WTC11 (cell line): Measurements from ENCODE around the gene SNX9. TPM values are rescaled to one million over a fixed set of nuclear protein-coding genes. Genes with fewer than 3 reads are reported as not detected.
A peak's percentile ranks its signal among the peaks of the same experiment; 100 is the strongest.

Experiments used
- ATAC-seq: fragments of 200-7000 bp; cut with Tn5 transposase; 2 replicates; pipeline ENCODE4 v1.10.0; 2021; ENCODE audit warnings: mild to moderate bottlenecking, moderate library complexity
- CTCF ChIA-PET: fragments of 300-600 bp; sonication (Branson Sonifier 250); formaldehyde crosslinking; loops from one replicate; lab custom pipeline; 2021; ENCODE audit warnings: antibody characterized with exemption; lab: Charles Lee
- POLR2A ChIA-PET: fragments of 350-600 bp; sonication (Branson Sonifier 250); formaldehyde crosslinking; loops from one replicate; lab custom pipeline; 2021; ENCODE audit warnings: antibody characterized with exemption; lab: Charles Lee
- DNase-seq: peaks from one replicate; pipeline ENCODE4 v3.0.0; 2021; ENCODE audit warnings: low spot score
- H3K27ac Mint-ChIP-seq: 2 replicates; pipeline ENCODE4 v1.8.0; 2021; ENCODE audit warnings: mixed read lengths
- H3K27me3 Mint-ChIP-seq: 2 replicates; pipeline ENCODE4 v1.8.0; 2021; ENCODE audit warnings: low read depth, mild to moderate bottlenecking, moderate library complexity, mixed read lengths
- H3K36me3 Mint-ChIP-seq: 2 replicates; pipeline ENCODE4 v1.8.0; 2021; ENCODE audit warnings: mixed read lengths
- H3K4me1 Mint-ChIP-seq: 2 replicates; pipeline ENCODE4 v1.8.0; 2022; ENCODE audit warnings: mixed read lengths
- H3K4me3 Mint-ChIP-seq: 2 replicates; pipeline ENCODE4 v1.8.0; 2021; ENCODE audit warnings: mild to moderate bottlenecking, moderate library complexity, mixed read lengths
- H3K9me3 Mint-ChIP-seq: 2 replicates; pipeline ENCODE4 v1.8.0; 2021; ENCODE audit warnings: mixed read lengths
- AFF4 ChIP-seq: sonication (generic); formaldehyde crosslinking; IDR thresholded peaks from 2 replicates; pipeline ENCODE4 v1.8.1; 2023; ENCODE audit warnings: mild to moderate bottlenecking, missing genetic modification reagents, borderline replicate concordance
- ATF2 ChIP-seq: sonication (generic); formaldehyde crosslinking; IDR thresholded peaks from 2 replicates; pipeline ENCODE4 v1.8.1; 2022; ENCODE audit warnings: low read depth, missing genetic modification reagents, borderline replicate concordance
- E2F1 ChIP-seq: sonication (generic); formaldehyde crosslinking; IDR thresholded peaks from 2 replicates; pipeline ENCODE4 v1.8.0; 2022; ENCODE audit warnings: mild to moderate bottlenecking, missing genetic modification reagents
- ETV6 ChIP-seq: sonication (generic); formaldehyde crosslinking; IDR thresholded peaks from 2 replicates; pipeline ENCODE4 v1.8.1; 2022; ENCODE audit warnings: mild to moderate bottlenecking, missing genetic modification reagents
- JAZF1 ChIP-seq: fragments of 250-450 bp; sonication (Bioruptor Pico); IDR thresholded peaks from 2 replicates; pipeline ENCODE4 v1.9.0; 2021; ENCODE audit warnings: moderate library complexity, mild to moderate bottlenecking, inconsistent platforms
- JUN ChIP-seq: sonication (generic); formaldehyde crosslinking; IDR thresholded peaks from 2 replicates; pipeline ENCODE4 v1.8.0; 2023; ENCODE audit warnings: mild to moderate bottlenecking, missing genetic modification reagents
- KAT7 ChIP-seq: sonication (generic); formaldehyde crosslinking; IDR thresholded peaks from 2 replicates; pipeline ENCODE4 v1.8.1; 2023; ENCODE audit warnings: missing genetic modification reagents, mild to moderate bottlenecking, borderline replicate concordance
- NFYB ChIP-seq: sonication (generic); formaldehyde crosslinking; conservative IDR thresholded peaks from 2 replicates; pipeline ENCODE4 v1.8.0; 2022; ENCODE audit warnings: low read depth, missing genetic modification reagents
- NR3C1 ChIP-seq: sonication (generic); formaldehyde crosslinking; conservative IDR thresholded peaks from 2 replicates; pipeline ENCODE4 v1.8.1; 2023; ENCODE audit warnings: low read depth, mild to moderate bottlenecking, missing genetic modification reagents
- SOX15 ChIP-seq: fragments of 250-450 bp; sonication (Bioruptor Pico); IDR thresholded peaks from 2 replicates; pipeline ENCODE4 v1.9.0; 2021; ENCODE audit warnings: mild to moderate bottlenecking
- SP1 ChIP-seq: sonication (generic); formaldehyde crosslinking; conservative IDR thresholded peaks from 2 replicates; pipeline ENCODE4 v1.8.1; 2022; ENCODE audit warnings: missing genetic modification reagents
- STAT6 ChIP-seq: sonication (generic); formaldehyde crosslinking; conservative IDR thresholded peaks from 2 replicates; pipeline ENCODE4 v1.8.1; 2023; ENCODE audit warnings: mild to moderate bottlenecking, low read depth, missing genetic modification reagents, moderate library complexity
- TEAD4 ChIP-seq: sonication (generic); formaldehyde crosslinking; IDR thresholded peaks from 2 replicates; pipeline ENCODE4 v1.8.0; 2022; ENCODE audit warnings: mild to moderate bottlenecking, missing genetic modification reagents
- TP53 ChIP-seq: sonication (generic); formaldehyde crosslinking; IDR thresholded peaks from 2 replicates; pipeline ENCODE4 v1.8.1; 2023; ENCODE audit warnings: mild to moderate bottlenecking, missing genetic modification reagents
- USF2 ChIP-seq: sonication (generic); formaldehyde crosslinking; IDR thresholded peaks from 2 replicates; pipeline ENCODE4 v1.8.1; 2023; ENCODE audit warnings: mild to moderate bottlenecking, missing genetic modification reagents, moderate library complexity
- ZBTB21 ChIP-seq: sonication (generic); formaldehyde crosslinking; IDR thresholded peaks from 2 replicates; pipeline ENCODE4 v1.8.1; 2023; ENCODE audit warnings: mild to moderate bottlenecking, missing genetic modification reagents, borderline replicate concordance
- ZNF121 ChIP-seq: sonication (generic); formaldehyde crosslinking; IDR thresholded peaks from 2 replicates; pipeline ENCODE4 v1.8.0; 2023; ENCODE audit warnings: missing genetic modification reagents
- ZNF138 ChIP-seq: sonication (generic); formaldehyde crosslinking; conservative IDR thresholded peaks from 2 replicates; pipeline ENCODE4 v1.8.1; 2022; ENCODE audit warnings: mild to moderate bottlenecking, moderate library complexity, missing genetic modification reagents
- ZNF532 ChIP-seq: fragments of 250-450 bp; sonication (Bioruptor Pico); IDR thresholded peaks from 2 replicates; pipeline ENCODE4 v1.9.0; 2021; ENCODE audit warnings: mild to moderate bottlenecking, borderline replicate concordance
- ZNF671 ChIP-seq: fragments of 250-450 bp; sonication (Bioruptor Pico); IDR thresholded peaks from 2 replicates; pipeline ENCODE4 v1.8.0; 2021; ENCODE audit warnings: mild to moderate bottlenecking
- total RNA-seq: library from RNA; stranded (reverse); gene quantifications from 3 replicates; pipeline ENCODE4 v1.2.3, GENCODE V29; 2021

The SNX9 gene
- total RNA-seq, 1 experiment from 2014 or later, result 35.0 TPM

GRCh38 chr6:157867155-157867559 is 44.1 kb downstream of the SNX9 start:
- no peaks in the 10 kb centered on the region for H3K9me3 Mint-ChIP-seq
- CTCF ChIA-PET, result no interaction called here
- POLR2A ChIA-PET, result no interaction called here
- H3K27me3 Mint-ChIP-seq, result no peaks in the 10 kb centered on the region
- H3K4me3 Mint-ChIP-seq, result no peak overlapping the region
- ATAC-seq (no peak), DNase-seq (no peak)
- H3K27ac Mint-ChIP-seq, result peak overlapping the region; percentile 71; the same call in 1 of the 2 replicates
- no peaks in the 10 kb centered on the region for H3K36me3 Mint-ChIP-seq
- no peak for TF ChIP-seq ETV6 (CRISPR knock-in tag)
- TF ChIP-seq ZBTB21 (CRISPR knock-in tag), result no peak
- no peak for TF ChIP-seq NFYB
- no peak for TF ChIP-seq NR3C1
- no peak for TF ChIP-seq ZNF138 (CRISPR knock-in tag)
- TF ChIP-seq USF2 (CRISPR knock-in tag), result no peak
- no peak for TF ChIP-seq TP53 (CRISPR knock-in tag)
- TF ChIP-seq JAZF1 (CRISPR knock-in tag), result no peak
- TF ChIP-seq ZNF671, result no peak
- TF ChIP-seq SOX15, result no peak
- no peak for TF ChIP-seq JUN (CRISPR knock-in tag)
- TF ChIP-seq ZNF532 (CRISPR knock-in tag), result no peak
- no peak for TF ChIP-seq KAT7 (CRISPR knock-in tag)
- no peak for TF ChIP-seq TEAD4 (CRISPR knock-in tag)
- peaks cover 12% of the 10 kb centered on the region for H3K4me1 Mint-ChIP-seq

GRCh38 chr6:157867981-157868380 is 44.9 kb downstream of the SNX9 start:
- ATAC-seq (no peak), DNase-seq (no peak)
- H3K27ac Mint-ChIP-seq, result no peak overlapping the region
- H3K27me3 Mint-ChIP-seq, result no peaks in the 10 kb centered on the region
- H3K4me3 Mint-ChIP-seq, result no peak overlapping the region
- CTCF ChIA-PET, result no interaction called here
- POLR2A ChIA-PET, result no interaction called here
- no peaks in the 10 kb centered on the region for H3K9me3 Mint-ChIP-seq
- no peaks in the 10 kb centered on the region for H3K36me3 Mint-ChIP-seq
- peaks cover 12% of the 10 kb centered on the region for H3K4me1 Mint-ChIP-seq
- TF ChIP-seq E2F1, result no peak
- no peak for TF ChIP-seq ZNF138 (CRISPR knock-in tag)
- TF ChIP-seq SP1, result no peak

- Mint-ChIP-seq H3K27me3 (no peaks in the 10 kb centered on the region), H3K4me3 (no peak overlapping the region), H3K4me1 (peaks cover 13% of the 10 kb centered on the region), H3K27ac (no peak overlapping the region), H3K36me3 (peaks cover 3% of the 10 kb centered on the region; the same call in 1 of the 2 replicates), H3K9me3 (no peaks in the 10 kb centered on the region)
- no peak for DNase-seq
- no peak for ATAC-seq
- POLR2A ChIA-PET, result no interaction called here
- CTCF ChIA-PET, result no interaction called here
- no peak for TF ChIP-seq STAT6 (CRISPR knock-in tag)
- TF ChIP-seq AFF4 (CRISPR knock-in tag), result no peak
- TF ChIP-seq ATF2 (CRISPR knock-in tag), result no peak
- TF ChIP-seq ZNF121 (CRISPR knock-in tag), result no peak
Observed at GRCh38 chr6:157868835-157869234, 45.8 kb downstream of the SNX9 start.
